GM12874 (cell line): ENCODE results near the gene TRPM2.

Experiments used
- TF ChIP-seq, protein P1 (sequence below): IDR thresholded peaks from 2 replicates; pipeline ENCODE4 v1.5.1; 2011; ENCODE audit warnings: low read depth, mild to moderate bottlenecking, control low read depth, low read length, moderate library complexity; ENCODE audit not compliant: insufficient read depth

Gene TRPM2

DNA sequence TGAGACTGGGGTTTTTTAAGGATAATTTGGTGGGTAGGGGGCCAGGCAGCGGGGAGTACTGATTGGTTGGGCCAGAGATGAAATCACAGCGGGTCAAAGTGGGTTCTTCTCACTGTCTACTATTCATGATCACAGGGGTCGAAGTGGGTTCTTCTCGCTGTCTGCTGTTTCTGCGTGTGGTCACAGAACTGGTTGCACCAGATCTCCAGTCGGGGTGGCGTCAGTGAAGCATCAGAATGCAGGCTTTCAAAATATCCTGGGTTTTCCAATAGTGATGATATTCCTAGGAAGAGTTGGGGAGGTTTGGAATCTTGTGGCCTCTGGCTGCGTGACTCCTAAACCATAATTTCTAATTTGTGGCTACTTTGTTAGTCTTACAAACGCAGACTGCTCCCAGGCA lies 45.1 kb downstream of the TRPM2 start:
- TF ChIP-seq, protein P1, sequence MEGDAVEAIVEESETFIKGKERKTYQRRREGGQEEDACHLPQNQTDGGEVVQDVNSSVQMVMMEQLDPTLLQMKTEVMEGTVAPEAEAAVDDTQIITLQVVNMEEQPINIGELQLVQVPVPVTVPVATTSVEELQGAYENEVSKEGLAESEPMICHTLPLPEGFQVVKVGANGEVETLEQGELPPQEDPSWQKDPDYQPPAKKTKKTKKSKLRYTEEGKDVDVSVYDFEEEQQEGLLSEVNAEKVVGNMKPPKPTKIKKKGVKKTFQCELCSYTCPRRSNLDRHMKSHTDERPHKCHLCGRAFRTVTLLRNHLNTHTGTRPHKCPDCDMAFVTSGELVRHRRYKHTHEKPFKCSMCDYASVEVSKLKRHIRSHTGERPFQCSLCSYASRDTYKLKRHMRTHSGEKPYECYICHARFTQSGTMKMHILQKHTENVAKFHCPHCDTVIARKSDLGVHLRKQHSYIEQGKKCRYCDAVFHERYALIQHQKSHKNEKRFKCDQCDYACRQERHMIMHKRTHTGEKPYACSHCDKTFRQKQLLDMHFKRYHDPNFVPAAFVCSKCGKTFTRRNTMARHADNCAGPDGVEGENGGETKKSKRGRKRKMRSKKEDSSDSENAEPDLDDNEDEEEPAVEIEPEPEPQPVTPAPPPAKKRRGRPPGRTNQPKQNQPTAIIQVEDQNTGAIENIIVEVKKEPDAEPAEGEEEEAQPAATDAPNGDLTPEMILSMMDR: no peak

DNA sequence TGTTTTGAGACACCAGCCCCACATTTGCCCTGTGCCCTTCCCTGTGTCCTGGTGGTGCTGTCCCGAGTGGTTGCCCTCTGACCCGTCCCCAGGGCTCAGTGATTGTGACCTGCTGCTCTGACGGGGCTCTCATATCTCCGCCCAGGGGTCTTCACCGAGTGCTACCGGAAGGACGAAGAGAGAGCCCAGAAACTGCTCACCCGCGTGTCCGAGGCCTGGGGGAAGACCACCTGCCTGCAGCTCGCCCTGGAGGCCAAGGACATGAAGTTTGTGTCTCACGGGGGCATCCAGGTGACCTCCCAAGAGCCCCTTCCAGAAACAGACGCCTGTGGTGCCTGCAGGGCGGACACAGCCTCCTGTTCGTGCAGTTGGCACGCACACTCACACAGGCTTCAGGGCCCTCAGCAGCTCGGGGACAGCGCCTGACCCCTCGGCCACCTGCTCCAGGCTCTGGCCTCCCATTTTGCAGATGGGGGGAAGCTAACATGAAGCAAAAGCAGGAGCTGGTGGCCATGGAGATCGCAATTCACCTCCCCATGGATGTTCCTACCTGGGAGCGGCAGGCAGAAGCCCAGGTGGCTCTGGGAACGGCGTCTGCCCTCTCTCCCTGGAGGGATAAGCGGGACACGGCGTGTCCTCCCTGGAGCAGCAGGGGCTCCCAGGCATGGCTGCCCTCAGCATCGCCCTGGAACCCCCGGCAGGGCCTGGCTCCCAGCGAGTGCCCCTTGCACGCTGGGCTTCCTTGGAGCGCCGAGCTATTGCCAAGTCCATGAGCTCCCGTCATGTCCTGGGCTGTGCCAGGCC lies 45.9 kb downstream of the TRPM2 start:
- TF ChIP-seq, protein P1: no peak

DNA sequence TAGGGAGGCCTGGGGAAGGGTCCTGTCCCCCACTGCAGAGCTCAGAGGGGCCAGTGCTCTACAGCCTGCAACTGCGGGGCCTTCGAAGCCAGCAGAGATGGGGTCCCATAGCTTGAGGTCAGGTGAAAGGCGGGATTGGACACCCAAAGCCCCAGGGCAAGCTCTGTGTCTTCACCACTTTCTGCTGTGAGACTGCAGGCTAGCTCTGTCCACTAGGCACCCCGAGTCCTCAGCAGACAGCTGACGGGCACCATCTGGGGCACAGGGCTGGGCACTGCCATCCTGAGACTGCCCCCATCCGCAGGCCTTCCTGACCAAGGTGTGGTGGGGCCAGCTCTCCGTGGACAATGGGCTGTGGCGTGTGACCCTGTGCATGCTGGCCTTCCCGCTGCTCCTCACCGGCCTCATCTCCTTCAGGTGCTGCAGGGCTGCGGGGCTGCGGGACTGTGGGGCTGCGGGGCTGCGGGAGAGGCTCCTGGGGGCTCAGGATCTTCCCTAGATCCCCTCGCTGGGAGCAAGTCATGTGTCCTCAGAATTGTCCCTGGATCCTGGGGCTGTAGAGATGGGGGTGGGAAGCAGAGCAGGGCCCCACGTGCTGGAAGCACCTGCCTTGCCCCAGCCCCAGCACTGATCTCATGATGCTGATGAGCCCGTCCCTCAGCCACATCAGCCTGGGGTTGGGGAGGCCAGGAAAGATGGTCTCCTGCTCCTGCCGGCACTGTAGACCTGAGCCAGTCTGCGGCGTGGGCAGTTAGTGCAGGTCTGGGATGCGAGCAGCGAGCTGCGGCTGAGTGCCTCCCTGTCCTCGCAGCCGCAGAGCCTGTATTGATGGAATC lies 46.8 kb downstream of the TRPM2 start:
- TF ChIP-seq, protein P1: no peak

DNA sequence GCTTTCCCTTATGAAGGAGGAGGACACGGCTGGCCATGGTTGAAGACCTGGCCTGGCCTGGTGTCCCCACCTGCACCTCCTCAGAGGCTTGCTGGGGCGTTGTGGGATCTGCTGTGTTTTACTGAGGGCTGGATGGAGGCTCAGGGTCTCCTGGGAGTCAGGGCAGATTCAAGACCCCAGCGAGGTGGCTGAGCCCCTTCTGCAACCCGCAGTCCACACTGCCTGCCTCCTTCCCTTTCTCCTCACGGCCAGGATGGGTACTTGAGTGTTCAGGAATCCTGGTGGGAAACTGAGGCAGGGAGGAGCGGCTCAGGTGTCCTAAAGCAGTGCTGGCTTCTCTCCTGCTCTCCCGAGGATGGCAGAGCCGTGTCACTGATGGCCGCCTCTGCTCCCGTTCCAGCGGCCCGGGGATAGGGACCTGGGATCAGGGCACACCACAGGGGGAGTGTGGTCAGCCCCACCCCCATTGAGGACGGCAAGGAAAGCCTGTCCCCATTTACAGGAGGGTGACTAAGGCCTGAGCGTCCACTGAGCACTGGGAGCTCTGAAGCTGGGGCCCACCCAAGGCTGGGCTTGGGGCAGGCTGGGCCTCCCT lies 47.5 kb downstream of the TRPM2 start:
- TF ChIP-seq, protein P1: no peak

DNA sequence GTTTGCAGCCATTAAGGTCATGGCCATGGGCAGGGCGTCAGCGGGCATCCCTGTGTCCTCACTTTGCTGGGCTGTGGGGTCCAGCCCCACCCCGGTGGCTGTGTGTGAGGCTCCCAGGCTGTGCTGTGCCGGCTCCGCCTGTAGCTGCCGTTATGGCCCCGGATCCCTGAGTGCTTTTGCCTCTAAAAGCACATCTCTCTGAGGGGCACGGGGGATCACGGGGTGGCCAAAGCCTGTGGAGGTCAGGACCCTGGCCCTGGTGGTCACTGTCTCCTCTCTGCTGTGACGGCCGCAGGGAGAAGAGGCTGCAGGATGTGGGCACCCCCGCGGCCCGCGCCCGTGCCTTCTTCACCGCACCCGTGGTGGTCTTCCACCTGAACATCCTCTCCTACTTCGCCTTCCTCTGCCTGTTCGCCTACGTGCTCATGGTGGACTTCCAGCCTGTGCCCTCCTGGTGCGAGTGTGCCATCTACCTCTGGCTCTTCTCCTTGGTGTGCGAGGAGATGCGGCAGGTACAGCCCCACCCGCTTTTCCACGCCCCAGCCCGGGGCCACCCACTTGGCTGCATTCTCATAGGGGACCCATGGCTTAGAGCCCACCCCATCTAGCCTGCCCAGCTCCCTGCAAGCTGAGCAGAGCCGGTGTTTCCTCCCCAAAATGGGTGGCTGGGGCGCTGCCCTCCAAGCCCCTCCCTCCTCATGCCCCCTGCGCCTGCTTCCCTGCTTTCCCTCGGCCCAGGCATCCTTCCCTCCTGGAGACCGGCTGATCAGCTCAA lies 48.2 kb downstream of the TRPM2 start:
- TF ChIP-seq, protein P1: no peak

DNA sequence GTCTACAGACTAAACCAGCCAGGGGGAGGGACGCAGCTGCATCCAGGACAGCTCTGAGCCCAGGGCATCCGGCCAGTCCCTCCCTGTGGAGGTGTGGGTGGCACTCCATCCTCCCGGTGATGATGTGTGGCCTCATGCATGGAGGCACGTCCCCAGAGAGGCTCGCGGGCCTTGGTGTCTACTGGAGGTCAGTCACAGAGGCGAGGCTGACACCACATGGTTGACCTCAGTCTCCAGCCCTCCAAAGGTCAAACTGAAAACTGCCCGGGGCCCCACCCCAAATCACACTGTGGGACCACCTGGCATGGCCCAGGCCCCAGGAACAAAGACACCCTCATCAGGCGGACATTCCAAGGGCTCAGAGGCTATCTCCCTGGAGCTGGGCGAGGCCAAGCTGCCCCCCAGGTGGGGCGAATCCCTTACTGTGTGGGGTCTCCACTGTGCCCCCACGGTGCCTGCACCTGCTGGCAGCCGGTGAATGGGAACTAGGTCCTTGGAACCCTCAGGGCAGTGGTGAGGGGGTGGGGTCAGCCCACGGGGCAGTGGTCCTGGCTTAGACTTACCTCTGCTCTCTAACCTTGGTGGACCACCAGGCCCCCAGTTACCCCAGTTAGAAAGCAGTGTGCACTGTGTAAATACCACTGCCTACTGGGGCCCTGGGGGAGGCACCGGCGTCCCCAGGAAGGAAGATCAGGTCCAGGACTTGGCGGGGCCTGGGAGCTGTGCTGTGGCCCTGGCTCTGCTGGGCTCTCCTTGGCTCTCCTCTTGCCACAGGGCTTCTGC lies 49.1 kb downstream of the TRPM2 start:
- TF ChIP-seq, protein P1: no peak
